Ectodermal cell (in vitro differentiated cells): ENCODE data around the gene ZNF282.

Source experiments
- H3K27ac ChIP-seq: 2 replicates; pipeline ENCODE4 v1.7.0; 2013; ENCODE audit warnings: mild to moderate bottlenecking, low read depth, low read length; ENCODE audit not compliant: insufficient read depth, poor library complexity, severe bottlenecking
- H3K27me3 ChIP-seq: 2 replicates; pipeline ENCODE4 v1.7.0; 2013; ENCODE audit warnings: mild to moderate bottlenecking, low read length; ENCODE audit not compliant: insufficient read depth, control insufficient read depth, poor library complexity, severe bottlenecking
- H3K36me3 ChIP-seq: one replicate; pipeline ENCODE4 v1.7.0; 2013; ENCODE audit warnings: low read length; ENCODE audit not compliant: control insufficient read depth, insufficient read depth
- H3K4me1 ChIP-seq: one replicate; pipeline ENCODE4 v1.7.0; 2013; ENCODE audit warnings: low read length; ENCODE audit not compliant: control insufficient read depth, insufficient read depth
- H3K4me3 ChIP-seq: 2 replicates; pipeline ENCODE4 v1.7.0; 2013; ENCODE audit warnings: low read depth, low read length, control low read depth; ENCODE audit not compliant: insufficient read depth
- H3K9me3 ChIP-seq: 2 replicates; pipeline ENCODE4 v1.7.0; 2013; ENCODE audit warnings: mild to moderate bottlenecking, low read length, moderate library complexity; ENCODE audit not compliant: control insufficient read depth
- WGBS, 2 experiments: methylation state at CpG; one replicate each; pipeline ENCODE4 v1.1.7; 2013; ENCODE audit warnings: missing lambda C conversion rate in 2 of 2; 5-methylcytosine and 5-hydroxymethylcytosine counted together

The ZNF282 gene

GRCh38 chr7:149191851-149192250 lies 3.5 kb upstream of the ZNF282 start:
- Histone ChIP-seq H3K9me3 (no peaks in the 10 kb centered on the region), H3K4me3 (no peak overlapping the region), H3K27ac (no peak overlapping the region), H3K36me3 (no peaks in the 10 kb centered on the region), H3K27me3 (no peaks in the 10 kb centered on the region), H3K4me1 (peaks cover 3% of the 10 kb centered on the region)
- 68 to 73% methylated on average over 5 of the region's 5 CpGs for WGBS, 2 experiments

GRCh38 chr7:149194799-149195179 lies 557 bp upstream of the ZNF282 start:
- H3K4me3 ChIP-seq, result peak overlapping the region; percentile 93
- no peaks in the 10 kb centered on the region for H3K9me3 ChIP-seq
- no peak overlapping the region for H3K27ac ChIP-seq
- peaks cover 16% of the 10 kb centered on the region for H3K36me3 ChIP-seq
- H3K27me3 ChIP-seq, result no peaks in the 10 kb centered on the region
- WGBS, 2 experiments, result 87 to 90% methylated on average over 4 of the region's 4 CpGs
- peaks cover 8% of the 10 kb centered on the region for H3K4me1 ChIP-seq

- Histone ChIP-seq H3K36me3 (peaks cover 24% of the 10 kb centered on the region), H3K4me1 (peaks cover 8% of the 10 kb centered on the region), H3K27ac (no peak overlapping the region), H3K9me3 (no peaks in the 10 kb centered on the region), H3K4me3 (peak overlapping the region; percentile 93), H3K27me3 (no peaks in the 10 kb centered on the region)
- 11% methylated on average over 15 to 17 of the region's 17 CpGs for WGBS, 2 experiments
Measured at GRCh38 chr7:149196151-149196704, 882 bp downstream of the ZNF282 start.

GRCh38 chr7:149196705-149197171 lies 1.4 kb downstream of the ZNF282 start:
- 48 to 49% methylated on average over 7 of the region's 7 CpGs for WGBS, 2 experiments
- no peak overlapping the region for H3K27ac ChIP-seq
- H3K9me3 ChIP-seq, result no peaks in the 10 kb centered on the region
- peaks cover 29% of the 10 kb centered on the region for H3K36me3 ChIP-seq
- peak overlapping the region; percentile 93 for H3K4me3 ChIP-seq
- peaks cover 8% of the 10 kb centered on the region for H3K4me1 ChIP-seq
- no peaks in the 10 kb centered on the region for H3K27me3 ChIP-seq

- Histone ChIP-seq H3K27me3 (no peaks in the 10 kb centered on the region), H3K4me1 (peaks cover 8% of the 10 kb centered on the region), H3K27ac (no peak overlapping the region), H3K36me3 (peaks cover 31% of the 10 kb centered on the region), H3K4me3 (no peak overlapping the region), H3K9me3 (no peaks in the 10 kb centered on the region)
- 80 to 86% methylated on average over 4 of the region's 4 CpGs for WGBS, 2 experiments
Measured at GRCh38 chr7:149197675-149198074, 2.3 kb downstream of the ZNF282 start.

- WGBS, 2 experiments, result 93 to 95% methylated on average over 22 of the region's 22 CpGs
- peaks cover 34% of the 10 kb centered on the region for H3K36me3 ChIP-seq
Measured at GRCh38 chr7:149198161-149198816, 2.9 kb downstream of the ZNF282 start.

DNA sequence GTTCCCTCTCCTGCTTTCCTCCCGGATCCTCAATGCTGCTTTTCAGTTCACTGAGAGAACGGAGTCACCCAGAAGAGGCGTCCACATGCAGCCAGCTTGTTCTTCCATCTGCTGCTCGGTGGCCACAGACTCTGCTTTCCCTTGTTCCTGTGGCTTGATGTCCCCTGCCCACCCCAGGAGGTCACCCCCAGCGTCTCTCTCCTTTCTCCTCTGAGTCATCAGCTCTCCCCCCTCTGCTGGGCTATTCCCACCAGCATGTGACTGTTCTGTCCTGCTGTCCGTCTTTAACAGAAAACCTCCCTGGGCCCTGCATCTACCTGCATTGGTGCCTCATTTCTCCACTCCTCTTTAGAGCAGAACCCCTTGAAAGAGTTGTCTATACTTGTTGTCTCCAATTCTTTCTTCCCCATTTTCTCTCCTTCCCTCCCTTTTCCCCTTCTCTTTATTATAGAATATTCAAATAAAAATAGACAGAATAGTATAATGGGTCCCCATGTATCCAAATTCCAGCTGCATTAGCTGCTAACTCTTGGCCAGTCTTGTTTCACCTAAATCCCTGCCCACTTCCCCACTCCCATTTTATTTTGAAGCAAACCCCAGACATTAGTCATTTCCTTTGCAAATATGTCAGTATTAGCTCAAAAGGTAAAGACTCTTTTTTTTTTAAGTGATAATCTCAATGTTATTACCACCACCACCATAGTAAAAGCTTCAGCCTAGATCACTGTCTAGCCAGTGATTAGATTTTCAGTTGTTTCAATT lies 4.1 kb downstream of the ZNF282 start:
- Histone ChIP-seq H3K4me3 (no peak overlapping the region), H3K36me3 (peaks cover 34% of the 10 kb centered on the region), H3K9me3 (no peaks in the 10 kb centered on the region), H3K27ac (no peak overlapping the region), H3K4me1 (peaks cover 8% of the 10 kb centered on the region), H3K27me3 (no peaks in the 10 kb centered on the region)
- 93 to 94% methylated on average over 6 of the region's 6 CpGs for WGBS, 2 experiments

More at GRCh38 chr7:149198161-149198816, 2.9 kb downstream of the ZNF282 start:
- Histone ChIP-seq H3K4me1 (peaks cover 8% of the 10 kb centered on the region), H3K27me3 (no peaks in the 10 kb centered on the region), H3K4me3 (no peak overlapping the region), H3K27ac (no peak overlapping the region), H3K9me3 (no peaks in the 10 kb centered on the region)

- no peaks in the 10 kb centered on the region for H3K9me3 ChIP-seq
- no peak overlapping the region for H3K4me3 ChIP-seq
- no peak overlapping the region for H3K27ac ChIP-seq
- 97% methylated on average over 6 of the region's 6 CpGs for WGBS, 2 experiments
- peaks cover 44% of the 10 kb centered on the region for H3K36me3 ChIP-seq
- no peaks in the 10 kb centered on the region for H3K4me1 ChIP-seq
- H3K27me3 ChIP-seq, result no peaks in the 10 kb centered on the region
Measured at GRCh38 chr7:149202831-149203231, 7.5 kb downstream of the ZNF282 start.

- Histone ChIP-seq H3K27ac (no peak overlapping the region), H3K27me3 (no peaks in the 10 kb centered on the region), H3K36me3 (peaks cover 36% of the 10 kb centered on the region), H3K4me3 (no peak overlapping the region), H3K4me1 (no peaks in the 10 kb centered on the region), H3K9me3 (no peaks in the 10 kb centered on the region)
- 90 to 94% methylated on average over 18 of the region's 18 CpGs for WGBS, 2 experiments
Measured at GRCh38 chr7:149205690-149206381, 10.5 kb downstream of the ZNF282 start.
